Liver (tissue), 9 donors: Measurements from ENCODE around the gene TRPT1. TPM values are rescaled to one million over a fixed set of nuclear protein-coding genes. Genes with fewer than 3 reads are reported as not detected.
A peak's percentile ranks its signal among the peaks of the same experiment; 100 is the strongest.
"Not testable (repeated sequence)": the region's sequence is repeated elsewhere in the genome, so short reads cannot be mapped to it uniquely, and the experiment has no call there.

Source experiments
- DNase-seq: peaks from one replicate; pipeline ENCODE4 v3.0.0-alpha.2; 2017; ENCODE audit warnings: low spot score
- H3K27ac ChIP-seq, 2 donors: one replicate each; pipeline ENCODE4 v1.7.0; 2013; ENCODE audit warnings: inconsistent platforms in 2 of 2, low read length in 2 of 2, control low read depth in 1 of 2, low read depth in 1 of 2, mild to moderate bottlenecking in 1 of 2
- H3K27me3 ChIP-seq, 4 donors: one replicate each; pipeline versions ENCODE4 v1.6.1 to v1.7.0; 2013; ENCODE audit warnings: low read length in 3 of 4, inconsistent platforms in 1 of 4, mild to moderate bottlenecking in 1 of 4, moderate library complexity in 1 of 4; ENCODE audit not compliant: control insufficient read depth in 4 of 4, insufficient read depth in 4 of 4
- H3K36me3 ChIP-seq, 4 donors: one replicate each; pipeline versions ENCODE4 v1.6.1 to v1.7.0; 2013; ENCODE audit warnings: low read length in 3 of 4, mild to moderate bottlenecking in 3 of 4, low read depth in 1 of 4, moderate library complexity in 1 of 4; ENCODE audit not compliant: control insufficient read depth in 4 of 4, insufficient read depth in 3 of 4
- H3K4me1 ChIP-seq, 4 donors: one replicate each; pipeline versions ENCODE4 v1.6.1 to v1.7.0; 2013; ENCODE audit warnings: low read length in 3 of 4, mild to moderate bottlenecking in 3 of 4, moderate library complexity in 1 of 4; ENCODE audit not compliant: control insufficient read depth in 4 of 4, insufficient read depth in 4 of 4
- H3K4me3 ChIP-seq, 3 donors: one replicate each; pipeline versions ENCODE4 v1.6.1 to v1.7.0; 2013; ENCODE audit warnings: low read length in 3 of 3, control low read depth in 1 of 3, low read depth in 1 of 3, mild to moderate bottlenecking in 1 of 3
- H3K9ac ChIP-seq, 2 donors: one replicate each; pipeline ENCODE4 v1.7.0; 2013; ENCODE audit warnings: low read length in 2 of 2, mild to moderate bottlenecking in 2 of 2, moderate library complexity in 2 of 2, control low read depth in 1 of 2, low read depth in 1 of 2
- H3K9me3 ChIP-seq, 4 donors: one replicate each; pipeline versions ENCODE4 v1.6.1 to v1.7.0; 2013; ENCODE audit warnings: low read length in 3 of 4; ENCODE audit not compliant: control insufficient read depth in 4 of 4
- EGR1 ChIP-seq, 2 donors: IDR thresholded peaks; 2 replicates each; pipeline ENCODE4 v1.6.1; 2016 to 2018; ENCODE audit warnings: antibody characterized with exemption in 2 of 2, low read depth in 2 of 2
- FOXA1 ChIP-seq: IDR thresholded peaks from 2 replicates; pipeline ENCODE4 v1.6.1; 2016; ENCODE audit warnings: antibody characterized with exemption
- FOXA2 ChIP-seq: IDR thresholded peaks from 2 replicates; pipeline ENCODE4 v1.6.1; 2016; ENCODE audit warnings: antibody characterized with exemption
- GABPA ChIP-seq, 2 donors: IDR thresholded peaks in 1 of 2; conservative IDR thresholded peaks in 1 of 2; 2 replicates each; pipeline ENCODE4 v1.6.1; 2016; ENCODE audit warnings: antibody characterized with exemption in 2 of 2, mild to moderate bottlenecking in 1 of 2, moderate library complexity in 1 of 2
- HNF4A ChIP-seq, 2 donors: conservative IDR thresholded peaks; 2 replicates each; pipeline ENCODE4 v1.6.1; 2016; ENCODE audit warnings: antibody characterized with exemption in 2 of 2, mild to moderate bottlenecking in 2 of 2
- HNF4G ChIP-seq: IDR thresholded peaks from 2 replicates; pipeline ENCODE4 v1.6.1; 2016; ENCODE audit warnings: antibody characterized with exemption
- JUND ChIP-seq, 2 donors: IDR thresholded peaks; 2 replicates each; pipeline ENCODE4 v1.6.1; 2016; ENCODE audit warnings: antibody characterized with exemption in 2 of 2
- NR2F2 ChIP-seq: IDR thresholded peaks from 2 replicates; pipeline ENCODE4 v1.6.1; 2016; ENCODE audit warnings: antibody characterized with exemption
- RAD21 ChIP-seq, 2 donors: IDR thresholded peaks; 2 replicates each; pipeline ENCODE4 v1.6.1; 2016; ENCODE audit warnings: antibody characterized with exemption in 2 of 2, mild to moderate bottlenecking in 2 of 2
- RXRA ChIP-seq, 2 donors: IDR thresholded peaks; 2 replicates each; pipeline ENCODE4 v1.6.1; 2017 to 2018; ENCODE audit warnings: antibody characterized with exemption in 2 of 2, mild to moderate bottlenecking in 1 of 2
- SP1 ChIP-seq: IDR thresholded peaks from 2 replicates; pipeline ENCODE4 v1.6.1; 2018; ENCODE audit warnings: antibody characterized with exemption, mild to moderate bottlenecking
- TAF1 ChIP-seq: conservative IDR thresholded peaks from 2 replicates; pipeline ENCODE4 v1.6.1; 2016; ENCODE audit warnings: antibody characterized with exemption, mild to moderate bottlenecking
- YY1 ChIP-seq: IDR thresholded peaks from 2 replicates; pipeline ENCODE4 v1.6.1; 2016; ENCODE audit warnings: antibody characterized with exemption, mild to moderate bottlenecking
- WGBS: extraction: QIAGEN DNeasy Blood & Tissue Kit; methylation state at CpG from one replicate; pipeline ENCODE4 v1.1.7; 2013; 5-methylcytosine and 5-hydroxymethylcytosine counted together
- polyA plus RNA-seq, 2 donors: library from polyadenylated mRNA; stranded (reverse) in 1 of 2; unstranded in 1 of 2; fragments of 200-250 nt in 1 of 2; fragments of >200 nt in 1 of 2; fragmentation: Nextera tagmentation in 1 of 2; extraction: Ambion mirVana in 1 of 2; gene quantifications; one replicate each; pipeline versions ENCODE4 v1.2.1 to v1.2.3, GENCODE V29; 2013 to 2015
- total RNA-seq, 2 donors: library from RNA; depleted of rRNA; stranded (reverse); fragments of >200 nt; gene quantifications; one replicate each; pipeline ENCODE4 v1.2.3, GENCODE V29; 2014
- TF ChIP-seq, protein P1 (sequence below): fragments of 150-350 bp; IDR thresholded peaks from 2 replicates; pipeline ENCODE4 v1.5.1; 2017; ENCODE audit warnings: improper control_type of control experiment, low read depth, low read length; ENCODE audit not compliant: missing input control
- TF ChIP-seq, protein P2 (sequence below): IDR thresholded peaks from 2 replicates; pipeline ENCODE4 v1.6.1; 2016; ENCODE audit warnings: antibody characterized with exemption, mild to moderate bottlenecking
- TF ChIP-seq, protein P3 (sequence below): IDR thresholded peaks from 2 replicates; pipeline ENCODE4 v1.6.1; 2016; ENCODE audit warnings: antibody characterized with exemption
- TF ChIP-seq, protein P4 (sequence below): IDR thresholded peaks from 2 replicates; pipeline ENCODE4 v1.6.1; 2016; ENCODE audit warnings: antibody characterized with exemption
- TF ChIP-seq, protein P5 (sequence below): IDR thresholded peaks from 2 replicates; pipeline ENCODE4 v1.6.1; 2016; ENCODE audit warnings: antibody characterized with exemption
- donor health status: healthy.
- donor health status: healthy.
- donor health status: healthy.
- donor health status: healthy.
- donor health status: healthy.

Gene TRPT1
- total and polyA plus RNA-seq, 4 donors = 14.0 to 37.8 (median 20.8) TPM

DNA sequence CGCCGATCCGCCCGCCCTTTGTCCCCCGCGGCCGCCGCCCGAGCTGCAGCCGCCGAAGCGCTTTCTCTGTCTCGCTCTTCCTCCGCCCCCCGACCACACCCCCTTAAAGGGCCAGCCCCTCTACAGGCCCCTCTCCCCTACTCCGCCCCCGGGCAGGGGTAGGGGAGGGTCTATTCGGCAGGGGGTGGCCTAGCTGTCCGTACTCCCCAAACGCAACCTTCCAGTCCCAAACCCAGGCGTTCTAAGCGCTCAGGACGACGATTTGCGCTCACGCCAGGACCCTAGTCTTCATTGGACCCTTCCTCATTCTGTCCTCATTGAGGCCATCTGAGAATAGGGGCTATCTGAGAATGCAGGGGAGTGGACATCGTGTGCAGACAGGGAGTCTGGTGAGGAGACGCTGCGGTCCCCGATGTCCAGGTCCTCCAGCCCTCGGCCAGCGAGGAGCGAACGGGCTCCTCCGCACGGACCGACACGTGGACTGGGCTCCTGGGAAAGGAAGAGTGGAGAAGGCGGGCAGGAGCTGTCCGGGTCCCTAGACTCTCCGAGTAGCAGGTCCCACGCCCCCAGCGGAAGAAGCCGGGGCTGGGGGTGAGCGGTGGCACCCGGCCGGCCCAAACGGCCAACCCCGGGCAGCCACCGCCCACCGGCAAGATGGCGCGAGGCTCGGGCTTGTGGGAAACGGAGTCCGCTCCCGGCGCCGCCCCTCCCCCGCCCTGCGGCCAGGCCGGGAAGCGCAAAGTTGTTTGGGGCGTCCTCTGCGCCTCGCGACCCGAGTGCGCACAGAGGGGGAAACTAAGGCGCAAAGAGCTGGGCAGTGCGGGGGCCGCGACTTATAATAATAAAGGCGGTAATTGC, 21.1 kb upstream of the TRPT1 start, which contains the start of gene PPP1R14B:
TSS of gene PPP1R14B (minus strand) at position 73 of the 858 bp plus-strand sequence. CDS start 270 bp downstream, outside the sequence.
- Histone ChIP-seq H3K9ac (peak within 1 kb of the TSS; percentile 75 to 76), H3K4me3 (peak within 1 kb of the TSS; percentile 74 to 96 (median 92)), H3K27me3 (no peaks in the 10 kb centered on the region), H3K9me3 (no peaks in the 10 kb centered on the region), H3K27ac (peak within 1 kb of the TSS; percentile 95 to 97), H3K36me3 (peaks cover 0 to 6% (median 4%) of the 10 kb centered on the region in 4 donors), H3K4me1 (peaks cover 17 to 73% (median 55%) of the 10 kb centered on the region in 4 donors)
- whole genome bisulfite sequencing = under 1% methylated on average over 74 of the region's 74 CpGs
- peak; percentile 88 for DNase-seq
- TF ChIP-seq NR2F2 (no peak), YY1 (peak; percentile 95), HNF4A (conservative IDR thresholded peaks at IDR 0.05) (no peak), FOXA2 (no peak), JUND (IDR thresholded peaks at IDR 0.05) (no peak), EGR1 (IDR thresholded peaks at IDR 0.05; ENCODE audit: low read depth in 2 of 2) (no peak), FOXA1 (no peak), GABPA (IDR thresholded peaks at IDR 0.05 in 1 of 2, conservative IDR thresholded peaks at IDR 0.05 in 1 of 2) (peak in 1 of 2 donors; percentile 49), RXRA (IDR thresholded peaks at IDR 0.05) (no peak), TAF1 (no peak), RAD21 (IDR thresholded peaks at IDR 0.05) (peak in 1 of 2 donors; percentile 29), SP1 (peak; percentile 34), HNF4G (no peak)
- TF ChIP-seq, protein P1, sequence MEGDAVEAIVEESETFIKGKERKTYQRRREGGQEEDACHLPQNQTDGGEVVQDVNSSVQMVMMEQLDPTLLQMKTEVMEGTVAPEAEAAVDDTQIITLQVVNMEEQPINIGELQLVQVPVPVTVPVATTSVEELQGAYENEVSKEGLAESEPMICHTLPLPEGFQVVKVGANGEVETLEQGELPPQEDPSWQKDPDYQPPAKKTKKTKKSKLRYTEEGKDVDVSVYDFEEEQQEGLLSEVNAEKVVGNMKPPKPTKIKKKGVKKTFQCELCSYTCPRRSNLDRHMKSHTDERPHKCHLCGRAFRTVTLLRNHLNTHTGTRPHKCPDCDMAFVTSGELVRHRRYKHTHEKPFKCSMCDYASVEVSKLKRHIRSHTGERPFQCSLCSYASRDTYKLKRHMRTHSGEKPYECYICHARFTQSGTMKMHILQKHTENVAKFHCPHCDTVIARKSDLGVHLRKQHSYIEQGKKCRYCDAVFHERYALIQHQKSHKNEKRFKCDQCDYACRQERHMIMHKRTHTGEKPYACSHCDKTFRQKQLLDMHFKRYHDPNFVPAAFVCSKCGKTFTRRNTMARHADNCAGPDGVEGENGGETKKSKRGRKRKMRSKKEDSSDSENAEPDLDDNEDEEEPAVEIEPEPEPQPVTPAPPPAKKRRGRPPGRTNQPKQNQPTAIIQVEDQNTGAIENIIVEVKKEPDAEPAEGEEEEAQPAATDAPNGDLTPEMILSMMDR = peak; percentile 9
- TF ChIP-seq, protein P2, sequence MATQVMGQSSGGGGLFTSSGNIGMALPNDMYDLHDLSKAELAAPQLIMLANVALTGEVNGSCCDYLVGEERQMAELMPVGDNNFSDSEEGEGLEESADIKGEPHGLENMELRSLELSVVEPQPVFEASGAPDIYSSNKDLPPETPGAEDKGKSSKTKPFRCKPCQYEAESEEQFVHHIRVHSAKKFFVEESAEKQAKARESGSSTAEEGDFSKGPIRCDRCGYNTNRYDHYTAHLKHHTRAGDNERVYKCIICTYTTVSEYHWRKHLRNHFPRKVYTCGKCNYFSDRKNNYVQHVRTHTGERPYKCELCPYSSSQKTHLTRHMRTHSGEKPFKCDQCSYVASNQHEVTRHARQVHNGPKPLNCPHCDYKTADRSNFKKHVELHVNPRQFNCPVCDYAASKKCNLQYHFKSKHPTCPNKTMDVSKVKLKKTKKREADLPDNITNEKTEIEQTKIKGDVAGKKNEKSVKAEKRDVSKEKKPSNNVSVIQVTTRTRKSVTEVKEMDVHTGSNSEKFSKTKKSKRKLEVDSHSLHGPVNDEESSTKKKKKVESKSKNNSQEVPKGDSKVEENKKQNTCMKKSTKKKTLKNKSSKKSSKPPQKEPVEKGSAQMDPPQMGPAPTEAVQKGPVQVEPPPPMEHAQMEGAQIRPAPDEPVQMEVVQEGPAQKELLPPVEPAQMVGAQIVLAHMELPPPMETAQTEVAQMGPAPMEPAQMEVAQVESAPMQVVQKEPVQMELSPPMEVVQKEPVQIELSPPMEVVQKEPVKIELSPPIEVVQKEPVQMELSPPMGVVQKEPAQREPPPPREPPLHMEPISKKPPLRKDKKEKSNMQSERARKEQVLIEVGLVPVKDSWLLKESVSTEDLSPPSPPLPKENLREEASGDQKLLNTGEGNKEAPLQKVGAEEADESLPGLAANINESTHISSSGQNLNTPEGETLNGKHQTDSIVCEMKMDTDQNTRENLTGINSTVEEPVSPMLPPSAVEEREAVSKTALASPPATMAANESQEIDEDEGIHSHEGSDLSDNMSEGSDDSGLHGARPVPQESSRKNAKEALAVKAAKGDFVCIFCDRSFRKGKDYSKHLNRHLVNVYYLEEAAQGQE = peak; percentile 37
- TF ChIP-seq, protein P3, sequence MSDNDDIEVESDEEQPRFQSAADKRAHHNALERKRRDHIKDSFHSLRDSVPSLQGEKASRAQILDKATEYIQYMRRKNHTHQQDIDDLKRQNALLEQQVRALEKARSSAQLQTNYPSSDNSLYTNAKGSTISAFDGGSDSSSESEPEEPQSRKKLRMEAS = no peak
- TF ChIP-seq, protein P4, sequence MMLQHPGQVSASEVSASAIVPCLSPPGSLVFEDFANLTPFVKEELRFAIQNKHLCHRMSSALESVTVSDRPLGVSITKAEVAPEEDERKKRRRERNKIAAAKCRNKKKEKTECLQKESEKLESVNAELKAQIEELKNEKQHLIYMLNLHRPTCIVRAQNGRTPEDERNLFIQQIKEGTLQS = no peak
- TF ChIP-seq, protein P5, sequence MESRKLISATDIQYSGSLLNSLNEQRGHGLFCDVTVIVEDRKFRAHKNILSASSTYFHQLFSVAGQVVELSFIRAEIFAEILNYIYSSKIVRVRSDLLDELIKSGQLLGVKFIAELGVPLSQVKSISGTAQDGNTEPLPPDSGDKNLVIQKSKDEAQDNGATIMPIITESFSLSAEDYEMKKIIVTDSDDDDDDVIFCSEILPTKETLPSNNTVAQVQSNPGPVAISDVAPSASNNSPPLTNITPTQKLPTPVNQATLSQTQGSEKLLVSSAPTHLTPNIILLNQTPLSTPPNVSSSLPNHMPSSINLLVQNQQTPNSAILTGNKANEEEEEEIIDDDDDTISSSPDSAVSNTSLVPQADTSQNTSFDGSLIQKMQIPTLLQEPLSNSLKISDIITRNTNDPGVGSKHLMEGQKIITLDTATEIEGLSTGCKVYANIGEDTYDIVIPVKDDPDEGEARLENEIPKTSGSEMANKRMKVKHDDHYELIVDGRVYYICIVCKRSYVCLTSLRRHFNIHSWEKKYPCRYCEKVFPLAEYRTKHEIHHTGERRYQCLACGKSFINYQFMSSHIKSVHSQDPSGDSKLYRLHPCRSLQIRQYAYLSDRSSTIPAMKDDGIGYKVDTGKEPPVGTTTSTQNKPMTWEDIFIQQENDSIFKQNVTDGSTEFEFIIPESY = no peak

DNA sequence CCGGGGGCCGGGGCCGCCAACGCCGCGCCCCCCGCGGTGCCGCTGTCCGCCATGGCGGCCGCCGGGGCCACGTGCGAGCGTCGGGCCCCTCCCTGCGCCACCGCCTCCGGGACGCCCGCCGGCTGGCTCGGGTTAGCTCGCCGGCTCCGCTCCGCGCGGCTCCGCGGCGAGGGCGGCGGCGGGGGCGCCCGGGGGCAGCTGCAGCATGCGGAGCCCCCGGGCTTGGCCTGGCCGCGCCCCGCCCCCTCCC, 20.6 kb upstream of the TRPT1 start:
- not testable (repeated sequence) for H3K36me3 ChIP-seq, H3K9ac ChIP-seq, DNase-seq, H3K9me3 ChIP-seq, H3K27me3 ChIP-seq
- peak overlapping the region in 2 of 3 donors; percentile 74 to 92 for H3K4me3 ChIP-seq
- H3K4me1 ChIP-seq = peaks cover 17 to 69% (median 51%) of the 10 kb centered on the region in 4 donors
- H3K27ac ChIP-seq = peak overlapping the region in 1 of 2 donors; percentile 95
- 2% methylated on average over 40 of the region's 43 CpGs for WGBS
